Kidney (tissue), 22 donors: ENCODE results near the gene PDE10A. TPM values are rescaled to one million over a fixed set of nuclear protein-coding genes. Genes with fewer than 3 reads are reported as not detected.

Experiments used
- DNase-seq, 5 donors: peaks; one replicate each; pipeline ENCODE4 v3.0.0-alpha.2; 2013 to 2020
- FAIRE-seq: peaks from 2 replicates; lab custom pipeline; 2012; peaks lifted over from hg19 to GRCh38; lab: Jason Lieb, UNC
- H3K27ac ChIP-seq, 2 donors: one replicate each; pipeline ENCODE4 v1.7.0; 2013; ENCODE audit warnings: low read depth in 2 of 2, low read length in 2 of 2, inconsistent platforms in 1 of 2
- H3K27me3 ChIP-seq: one replicate; pipeline ENCODE4 v1.7.1; 2013; ENCODE audit warnings: low read length, inconsistent platforms; ENCODE audit not compliant: control insufficient read depth, insufficient read depth
- H3K36me3 ChIP-seq, 3 donors: one replicate each; pipeline versions ENCODE4 v1.7.0 to v1.7.1; 2013; ENCODE audit warnings: low read length in 3 of 3, control low read depth in 1 of 3, inconsistent platforms in 1 of 3; ENCODE audit not compliant: insufficient read depth in 3 of 3, control insufficient read depth in 2 of 3
- H3K4me1 ChIP-seq, 3 donors: one replicate each; pipeline versions ENCODE4 v1.7.0 to v1.7.1; 2013; ENCODE audit warnings: low read length in 3 of 3, inconsistent platforms in 1 of 3, low read depth in 1 of 3; ENCODE audit not compliant: control insufficient read depth in 2 of 3, insufficient read depth in 2 of 3
- H3K4me3 ChIP-seq, 3 donors: one replicate each; pipeline versions ENCODE4 v1.7.0 to v1.8.1; 2013; ENCODE audit warnings: low read length in 3 of 3, control low read depth in 1 of 3, inconsistent platforms in 1 of 3
- H3K9ac ChIP-seq, 3 donors: one replicate each; pipeline versions ENCODE4 v1.7.0 to v1.7.1; 2013; ENCODE audit warnings: low read length in 3 of 3, control low read depth in 1 of 3, inconsistent platforms in 1 of 3
- H3K9me3 ChIP-seq, 3 donors: one replicate each; pipeline versions ENCODE4 v1.7.0 to v1.7.1; 2013; ENCODE audit warnings: low read length in 3 of 3, control low read depth in 1 of 3, inconsistent platforms in 1 of 3; ENCODE audit not compliant: control insufficient read depth in 2 of 3, insufficient read depth in 1 of 3
- intact Hi-C: fragments of 100-400 bp; cut with DNase I; formaldehyde crosslinking; loops from one replicate; pipeline ENCODE4 v1.11.1; 2022
- long read RNA-seq, 10 donors: library from polyadenylated mRNA in 1 of 10; unstranded in 1 of 10; transcript quantifications; one replicate each; pipeline ENCODE4 v2.0.0 and lab custom pipeline, GENCODE V29; 2021 to 2026
- polyA plus RNA-seq: library from polyadenylated mRNA; stranded (reverse); fragments of 350-450 nt; fragmentation: Illumina TruSeq; extraction: RNeasy Lipid Tissue Mini Kit (QIAGEN cat#74804); gene quantifications from one replicate; pipeline ENCODE4 v1.2.3, GENCODE V29; 2014; ENCODE audit warnings: low read depth, low replicate concordance; ENCODE audit not compliant: insufficient read depth
- total RNA-seq: library from RNA; stranded (reverse); fragmentation: NEBNext Ultra II Directional; extraction: Animal tissue kit (Norgen Biotek cat#: 25700); gene quantifications from one replicate; pipeline ENCODE4 v1.2.1, GENCODE V29; 2021
- TF ChIP-seq, protein P1 (sequence below): IDR thresholded peaks from 3 replicates; pipeline ENCODE4 v1.5.1; 2012; ENCODE audit warnings: mild to moderate bottlenecking, moderate library complexity, borderline replicate concordance; ENCODE audit not compliant: insufficient read depth; ENCODE audit errors: extremely low read depth
- donor health status: control.
- donor health status: control.
- donor health status: control.
- donor health status: control.
- donor health status: control.
- donor health status: DM: yes; HTN: yes; CAD: no.
- donor health status: Normal renal cell carcinoma (clear cell type).

Gene PDE10A
- total RNA-seq (23.1 TPM), polyA plus RNA-seq (4.8 TPM)
- long read RNA-seq, donor 1: 0 reads
- long read RNA-seq, donor 2, full-length matches to known transcripts: 1 of 1 reads
- long read RNA-seq, donor 2, partial matches to known transcripts: 0 of 1 reads
- long read RNA-seq, donor 2, other reads (novel, unspliced or antisense): 0 of 1 reads
- long read RNA-seq, donor 3, partial matches to known transcripts: 0 of 6 reads
- long read RNA-seq, donor 3, other reads (novel, unspliced or antisense): 0 of 6 reads
- long read RNA-seq, donor 4: 0 reads
- long read RNA-seq, donor 5: 0 reads
- long read RNA-seq, donor 6: 0 reads
- long read RNA-seq, donor 7, full-length matches to known transcripts: 1 of 12 reads
- long read RNA-seq, donor 7, partial matches to known transcripts: 1 of 12 reads
- long read RNA-seq, donor 7, other reads (novel, unspliced or antisense): 10 of 12 reads
- long read RNA-seq, donor 8: 0 reads
- long read RNA-seq, donor 9, partial matches to known transcripts: 0 of 1 reads
- long read RNA-seq, donor 9, other reads (novel, unspliced or antisense): 0 of 1 reads
- long read RNA-seq, donor 10, full-length matches to known transcripts: 3 of 3 reads
- long read RNA-seq, donor 10, partial matches to known transcripts: 0 of 3 reads
- long read RNA-seq, donor 10, other reads (novel, unspliced or antisense): 0 of 3 reads

DNA sequence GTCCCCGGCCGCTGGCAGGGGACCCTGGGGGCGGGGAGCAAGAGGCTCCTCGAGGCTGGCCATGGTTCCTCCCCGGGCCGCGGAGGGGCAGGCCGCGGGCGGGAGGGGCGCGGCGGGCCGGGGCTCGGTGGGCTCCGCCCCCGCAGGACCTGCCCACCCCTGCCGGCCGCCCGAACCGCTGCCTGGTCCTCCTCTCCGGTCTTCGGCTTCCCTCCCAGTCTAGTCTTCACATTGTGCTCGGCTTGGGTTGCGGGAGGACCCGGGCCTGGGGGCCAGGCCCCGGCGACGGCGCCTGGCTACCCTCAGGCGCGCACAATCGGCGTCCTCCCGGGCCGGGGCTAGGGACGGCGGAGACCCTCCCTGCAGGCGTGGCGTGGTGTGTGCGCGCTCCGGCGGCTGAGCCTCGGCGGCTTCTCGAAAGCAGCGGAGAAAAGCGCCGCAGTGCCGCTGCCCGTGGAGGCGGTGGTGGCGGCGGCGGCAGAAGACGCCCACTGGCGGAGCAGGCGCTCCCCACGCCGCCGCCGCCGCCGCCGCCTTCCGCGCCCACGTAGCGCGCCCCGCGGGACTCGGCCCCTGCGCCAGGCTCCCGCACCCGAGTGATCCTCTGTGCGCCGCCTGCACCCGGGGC, at the start of gene PDE10A:
Gene PDE10A (minus strand): TSS at position 493 of the 628 bp plus-strand sequence. CDS start 430 bp downstream, at position 63.
- no peak for FAIRE-seq
- DNase-seq: peak; percentile 77 to 89 (median 85)
- Histone ChIP-seq H3K9me3 (no peaks in the 10 kb centered on the region), H3K4me1 (peaks cover 0 to 12% (median 0%) of the 10 kb centered on the region in 3 donors), H3K4me3 (peak within 1 kb of the TSS; percentile 51 to 86 (median 79)), H3K27ac (peak within 1 kb of the TSS; percentile 67 to 77), H3K36me3 (no peaks in the 10 kb centered on the region), H3K9ac (peak within 1 kb of the TSS; percentile 6 to 67 (median 60)), H3K27me3 (peaks cover 20% of the 10 kb centered on the region)
- TF ChIP-seq, protein P1, sequence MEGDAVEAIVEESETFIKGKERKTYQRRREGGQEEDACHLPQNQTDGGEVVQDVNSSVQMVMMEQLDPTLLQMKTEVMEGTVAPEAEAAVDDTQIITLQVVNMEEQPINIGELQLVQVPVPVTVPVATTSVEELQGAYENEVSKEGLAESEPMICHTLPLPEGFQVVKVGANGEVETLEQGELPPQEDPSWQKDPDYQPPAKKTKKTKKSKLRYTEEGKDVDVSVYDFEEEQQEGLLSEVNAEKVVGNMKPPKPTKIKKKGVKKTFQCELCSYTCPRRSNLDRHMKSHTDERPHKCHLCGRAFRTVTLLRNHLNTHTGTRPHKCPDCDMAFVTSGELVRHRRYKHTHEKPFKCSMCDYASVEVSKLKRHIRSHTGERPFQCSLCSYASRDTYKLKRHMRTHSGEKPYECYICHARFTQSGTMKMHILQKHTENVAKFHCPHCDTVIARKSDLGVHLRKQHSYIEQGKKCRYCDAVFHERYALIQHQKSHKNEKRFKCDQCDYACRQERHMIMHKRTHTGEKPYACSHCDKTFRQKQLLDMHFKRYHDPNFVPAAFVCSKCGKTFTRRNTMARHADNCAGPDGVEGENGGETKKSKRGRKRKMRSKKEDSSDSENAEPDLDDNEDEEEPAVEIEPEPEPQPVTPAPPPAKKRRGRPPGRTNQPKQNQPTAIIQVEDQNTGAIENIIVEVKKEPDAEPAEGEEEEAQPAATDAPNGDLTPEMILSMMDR: no peak
- intact Hi-C loops: no loop called here

GRCh38 chr6:165708985-165709576, 46.0 kb upstream of the PDE10A start:
- Histone ChIP-seq H3K4me3 (no peak overlapping the region), H3K27ac (no peak overlapping the region), H3K36me3 (no peaks in the 10 kb centered on the region), H3K9me3 (peaks cover 0 to 2% (median 0%) of the 10 kb centered on the region in 3 donors), H3K27me3 (no peaks in the 10 kb centered on the region), H3K4me1 (no peaks in the 10 kb centered on the region), H3K9ac (no peak overlapping the region)
- no peak for FAIRE-seq
- no peak for DNase-seq
- intact Hi-C loops: no loop called here
- TF ChIP-seq, protein P1: no peak

DNA sequence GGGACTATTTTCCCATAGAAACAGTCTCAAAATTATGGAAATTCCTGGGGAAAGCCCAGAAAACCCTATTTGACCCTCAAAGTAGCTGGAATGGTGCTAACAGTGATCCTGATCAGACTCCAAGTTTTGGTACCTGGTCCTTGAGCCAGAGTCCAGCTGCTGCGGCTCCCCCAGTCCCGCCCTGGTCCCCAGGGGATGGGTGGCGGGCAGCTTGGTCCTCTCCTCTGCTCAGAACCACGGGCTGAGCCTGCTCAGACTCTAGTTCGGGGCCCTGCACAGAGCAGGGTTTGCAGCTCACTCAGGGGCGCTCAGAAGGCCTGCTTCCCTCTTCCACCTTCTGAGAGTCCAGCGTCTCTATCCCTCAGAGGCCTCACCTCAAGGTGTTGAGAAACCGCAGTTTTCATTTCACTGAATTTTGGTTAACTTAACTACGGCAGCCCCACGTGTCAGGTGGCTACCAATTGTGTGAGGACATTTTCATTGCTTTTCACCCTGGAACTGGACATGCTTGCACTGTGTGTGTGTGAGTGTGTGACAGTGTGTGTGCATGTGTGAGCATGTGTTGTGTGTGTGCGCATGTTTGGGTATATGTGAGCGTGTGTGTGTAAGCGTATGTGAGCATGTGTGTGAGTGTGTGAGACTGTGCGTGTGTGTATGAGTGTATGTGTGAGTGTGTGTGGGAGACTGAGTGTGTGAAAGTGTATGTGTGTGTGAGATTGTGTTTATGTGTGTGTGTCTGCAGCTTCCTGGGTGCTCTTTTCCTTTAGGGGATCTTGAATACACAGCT, 44.2 kb upstream of the PDE10A start:
- intact Hi-C loops: no loop called here
- FAIRE-seq: no peak

More for the DNA sequence above, 44.2 kb upstream of the PDE10A start:
- H3K36me3 ChIP-seq: no peaks in the 10 kb centered on the region
- no peak for DNase-seq
- no peak overlapping the region for H3K27ac ChIP-seq
- no peaks in the 10 kb centered on the region for H3K4me1 ChIP-seq
- peaks cover 0 to 2% (median 0%) of the 10 kb centered on the region in 3 donors for H3K9me3 ChIP-seq
- TF ChIP-seq, protein P1: no peak
- no peak overlapping the region for H3K4me3 ChIP-seq
- H3K27me3 ChIP-seq: no peaks in the 10 kb centered on the region
- H3K9ac ChIP-seq: no peak overlapping the region
